ENCODE data around the gene USP35. TPM values are rescaled to one million over a fixed set of nuclear protein-coding genes. Genes with fewer than 3 reads are reported as not detected.

The USP35 gene
- total RNA-seq, 4 donors from 2014 or later: 7.1 to 14.5 (median 10.6) TPM

DNA sequence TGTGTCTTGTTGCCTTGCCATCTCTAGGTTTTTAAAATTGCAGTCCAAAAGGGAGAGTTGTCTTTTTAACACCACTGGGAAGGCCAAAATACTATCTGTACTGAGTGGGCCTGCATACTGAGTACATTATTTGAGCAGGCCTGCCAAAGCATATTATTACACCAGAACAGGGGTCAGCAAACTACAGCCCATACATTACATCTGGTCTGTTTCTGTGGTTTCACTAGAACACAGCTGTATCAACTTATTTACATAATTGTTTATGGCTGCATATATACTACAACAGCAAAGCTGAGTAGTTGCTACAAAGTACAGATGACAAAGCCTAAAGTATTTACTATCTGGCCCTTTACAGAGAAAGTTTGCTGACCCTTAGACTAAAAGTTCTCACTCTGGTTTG, 74.0 kb downstream of the USP35 start:
- no peaks in the 10 kb centered on the region for H3K36me3 ChIP-seq
- H3K27ac ChIP-seq: no peak overlapping the region
- H3K4me3 ChIP-seq: no peak overlapping the region
- no peak for ATAC-seq
- peaks cover 0 to 30% (median 0%) of the 10 kb centered on the region in 3 donors for H3K4me1 ChIP-seq
- TF ChIP-seq POLR2A (IDR thresholded peaks at IDR 0.05) (no peak), POLR2AphosphoS5 (IDR thresholded peaks at IDR 0.05) (no peak), EP300 (IDR thresholded peaks at IDR 0.05) (no peak)
- TF ChIP-seq, protein P1, sequence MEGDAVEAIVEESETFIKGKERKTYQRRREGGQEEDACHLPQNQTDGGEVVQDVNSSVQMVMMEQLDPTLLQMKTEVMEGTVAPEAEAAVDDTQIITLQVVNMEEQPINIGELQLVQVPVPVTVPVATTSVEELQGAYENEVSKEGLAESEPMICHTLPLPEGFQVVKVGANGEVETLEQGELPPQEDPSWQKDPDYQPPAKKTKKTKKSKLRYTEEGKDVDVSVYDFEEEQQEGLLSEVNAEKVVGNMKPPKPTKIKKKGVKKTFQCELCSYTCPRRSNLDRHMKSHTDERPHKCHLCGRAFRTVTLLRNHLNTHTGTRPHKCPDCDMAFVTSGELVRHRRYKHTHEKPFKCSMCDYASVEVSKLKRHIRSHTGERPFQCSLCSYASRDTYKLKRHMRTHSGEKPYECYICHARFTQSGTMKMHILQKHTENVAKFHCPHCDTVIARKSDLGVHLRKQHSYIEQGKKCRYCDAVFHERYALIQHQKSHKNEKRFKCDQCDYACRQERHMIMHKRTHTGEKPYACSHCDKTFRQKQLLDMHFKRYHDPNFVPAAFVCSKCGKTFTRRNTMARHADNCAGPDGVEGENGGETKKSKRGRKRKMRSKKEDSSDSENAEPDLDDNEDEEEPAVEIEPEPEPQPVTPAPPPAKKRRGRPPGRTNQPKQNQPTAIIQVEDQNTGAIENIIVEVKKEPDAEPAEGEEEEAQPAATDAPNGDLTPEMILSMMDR (IDR thresholded peaks at IDR 0.05): no peak
- H3K9me3 ChIP-seq: no peaks in the 10 kb centered on the region
- H3K27me3 ChIP-seq: no peaks in the 10 kb centered on the region

Other genes with a start within 250 kb of the USP35 start
- gene INTS4, start 194.3 kb upstream of the USP35 start, total RNA-seq: 10 to 100 TPM; 16.5 to 32.1 (median 18.8) TPM
- 1 to 10 TPM in 3 of 4 donors, under 1 TPM in 1; 0.58 to 2.3 (median 1.4) TPM for gene KCTD14, start 165.6 kb upstream of the USP35 start, total RNA-seq
- 1 to 10 TPM in 1 of 4 donors, not detected in 3; 2.0 TPM for gene THRSP, start 125.1 kb upstream of the USP35 start, total RNA-seq
- gene NDUFC2, start 109.1 kb upstream of the USP35 start, total RNA-seq: 100 to 1,000 TPM in 1 of 4 donors, 10 to 100 TPM in 3; 67.8 to 102 (median 79.6) TPM
- gene ALG8, start 49.3 kb upstream of the USP35 start, total RNA-seq: 10 to 100 TPM; 14.8 to 21.6 (median 15.8) TPM
- 10 to 100 TPM in 2 of 4 donors, 1 to 10 TPM in 2; 5.7 to 18.6 (median 9.9) TPM for gene KCTD21, start 293 bp upstream of the USP35 start, total RNA-seq
- 10 to 100 TPM; 26.3 to 84.8 (median 26.6) TPM for gene GAB2, start 228.9 kb downstream of the USP35 start, total RNA-seq